ENCODE measurements around the gene KLHDC1.

The KLHDC1 gene

GRCh38 chr14:49687942-49688700 is 4.8 kb upstream of the KLHDC1 start, which contains the start of gene POLE2 (continued):
- TF ChIP-seq, protein P1, sequence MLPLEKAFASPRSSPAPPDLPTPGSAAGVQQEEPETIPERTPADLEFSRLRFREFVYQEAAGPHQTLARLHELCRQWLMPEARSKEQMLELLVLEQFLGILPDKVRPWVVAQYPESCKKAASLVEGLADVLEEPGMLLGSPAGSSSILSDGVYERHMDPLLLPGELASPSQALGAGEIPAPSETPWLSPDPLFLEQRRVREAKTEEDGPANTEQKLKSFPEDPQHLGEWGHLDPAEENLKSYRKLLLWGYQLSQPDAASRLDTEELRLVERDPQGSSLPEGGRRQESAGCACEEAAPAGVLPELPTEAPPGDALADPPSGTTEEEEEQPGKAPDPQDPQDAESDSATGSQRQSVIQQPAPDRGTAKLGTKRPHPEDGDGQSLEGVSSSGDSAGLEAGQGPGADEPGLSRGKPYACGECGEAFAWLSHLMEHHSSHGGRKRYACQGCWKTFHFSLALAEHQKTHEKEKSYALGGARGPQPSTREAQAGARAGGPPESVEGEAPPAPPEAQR (tag by site-specific recombination; IDR thresholded peaks at IDR 0.05), result no peak
- peak; percentile 33; the same call in 1 of the 2 replicates for TF ChIP-seq ZNF394 (tag by site-specific recombination; IDR thresholded peaks at IDR 0.05; ENCODE audit: borderline replicate concordance)
- peak; percentile 79 for TF ChIP-seq SP3 (tag by site-specific recombination; IDR thresholded peaks at IDR 0.05)
- TF ChIP-seq, protein P2, sequence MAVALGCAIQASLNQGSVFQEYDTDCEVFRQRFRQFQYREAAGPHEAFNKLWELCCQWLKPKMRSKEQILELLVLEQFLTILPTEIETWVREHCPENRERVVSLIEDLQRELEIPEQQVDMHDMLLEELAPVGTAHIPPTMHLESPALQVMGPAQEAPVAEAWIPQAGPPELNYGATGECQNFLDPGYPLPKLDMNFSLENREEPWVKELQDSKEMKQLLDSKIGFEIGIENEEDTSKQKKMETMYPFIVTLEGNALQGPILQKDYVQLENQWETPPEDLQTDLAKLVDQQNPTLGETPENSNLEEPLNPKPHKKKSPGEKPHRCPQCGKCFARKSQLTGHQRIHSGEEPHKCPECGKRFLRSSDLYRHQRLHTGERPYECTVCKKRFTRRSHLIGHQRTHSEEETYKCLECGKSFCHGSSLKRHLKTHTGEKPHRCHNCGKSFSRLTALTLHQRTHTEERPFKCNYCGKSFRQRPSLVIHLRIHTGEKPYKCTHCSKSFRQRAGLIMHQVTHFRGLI (tag by site-specific recombination; IDR thresholded peaks at IDR 0.05), result peak; percentile 51; the same call in 1 of the 2 replicates
- 0 out of 2 replicates have a peak, but pooled peaks have one; percentile 35 for TF ChIP-seq KLF7 (tag by site-specific recombination; IDR thresholded peaks at IDR 0.05; ENCODE audit: borderline replicate concordance)
- TF ChIP-seq ZEB2 (tag by site-specific recombination; IDR thresholded peaks at IDR 0.05), result peak; percentile 61; the same call in 1 of the 2 replicates
- TF ChIP-seq SP7 (tag by site-specific recombination; IDR thresholded peaks at IDR 0.05), result peak; percentile 72
- peak; percentile 78 for TF ChIP-seq ZNF335 (tag by site-specific recombination; conservative IDR thresholded peaks at IDR 0.05)
- no peak for TF ChIP-seq ZNF211 (tag by site-specific recombination; IDR thresholded peaks at IDR 0.05; ENCODE audit: low read depth)
- peak; percentile 74; the same call in 1 of the 2 replicates for TF ChIP-seq ZFP37 (tag by site-specific recombination; IDR thresholded peaks at IDR 0.05)
- TF ChIP-seq ZNF660 (tag by site-specific recombination; IDR thresholded peaks at IDR 0.05), result 0 out of 2 replicates have a peak, but pooled peaks have one; percentile 28
- TF ChIP-seq, protein P3, sequence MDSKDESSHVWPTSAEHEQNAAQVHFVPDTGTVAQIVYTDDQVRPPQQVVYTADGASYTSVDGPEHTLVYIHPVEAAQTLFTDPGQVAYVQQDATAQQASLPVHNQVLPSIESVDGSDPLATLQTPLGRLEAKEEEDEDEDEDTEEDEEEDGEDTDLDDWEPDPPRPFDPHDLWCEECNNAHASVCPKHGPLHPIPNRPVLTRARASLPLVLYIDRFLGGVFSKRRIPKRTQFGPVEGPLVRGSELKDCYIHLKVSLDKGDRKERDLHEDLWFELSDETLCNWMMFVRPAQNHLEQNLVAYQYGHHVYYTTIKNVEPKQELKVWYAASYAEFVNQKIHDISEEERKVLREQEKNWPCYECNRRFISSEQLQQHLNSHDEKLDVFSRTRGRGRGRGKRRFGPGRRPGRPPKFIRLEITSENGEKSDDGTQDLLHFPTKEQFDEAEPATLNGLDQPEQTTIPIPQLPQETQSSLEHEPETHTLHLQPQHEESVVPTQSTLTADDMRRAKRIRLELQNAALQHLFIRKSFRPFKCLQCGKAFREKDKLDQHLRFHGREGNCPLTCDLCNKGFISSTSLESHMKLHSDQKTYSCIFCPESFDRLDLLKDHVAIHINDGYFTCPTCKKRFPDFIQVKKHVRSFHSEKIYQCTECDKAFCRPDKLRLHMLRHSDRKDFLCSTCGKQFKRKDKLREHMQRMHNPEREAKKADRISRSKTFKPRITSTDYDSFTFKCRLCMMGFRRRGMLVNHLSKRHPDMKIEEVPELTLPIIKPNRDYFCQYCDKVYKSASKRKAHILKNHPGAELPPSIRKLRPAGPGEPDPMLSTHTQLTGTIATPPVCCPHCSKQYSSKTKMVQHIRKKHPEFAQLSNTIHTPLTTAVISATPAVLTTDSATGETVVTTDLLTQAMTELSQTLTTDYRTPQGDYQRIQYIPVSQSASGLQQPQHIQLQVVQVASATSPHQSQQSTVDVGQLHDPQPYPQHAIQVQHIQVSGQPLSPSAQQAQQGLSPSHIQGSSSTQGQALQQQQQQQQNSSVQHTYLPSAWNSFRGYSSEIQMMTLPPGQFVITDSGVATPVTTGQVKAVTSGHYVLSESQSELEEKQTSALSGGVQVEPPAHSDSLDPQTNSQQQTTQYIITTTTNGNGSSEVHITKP (tag by site-specific recombination; IDR thresholded peaks at IDR 0.05), result 0 out of 2 replicates have a peak, but pooled peaks have one; percentile 22
- TF ChIP-seq HOXA7 (CRISPR knock-in tag; IDR thresholded peaks at IDR 0.05; ENCODE audit: borderline replicate concordance), result no peak
- TF ChIP-seq ZSCAN5A (tag by site-specific recombination; IDR thresholded peaks at IDR 0.05), result 0 out of 2 replicates have a peak, but pooled peaks have one; percentile 19
- TF ChIP-seq EGR2 (tag by site-specific recombination; IDR thresholded peaks at IDR 0.05; ENCODE audit: low read depth), result 0 out of 2 replicates have a peak, but pooled peaks have one; percentile 24
- peak; percentile 27; the same call in 1 of the 2 replicates for TF ChIP-seq GLIS1 (tag by site-specific recombination; IDR thresholded peaks at IDR 0.05)
- TF ChIP-seq ZBTB48 (tag by site-specific recombination; IDR thresholded peaks at IDR 0.05), result 0 out of 2 replicates have a peak, but pooled peaks have one; percentile 50
- TF ChIP-seq KLF1 (tag by site-specific recombination; IDR thresholded peaks at IDR 0.05), result 0 out of 2 replicates have a peak, but pooled peaks have one; percentile 51
- peak; percentile 94 for TF ChIP-seq ZBTB20 (tag by site-specific recombination; IDR thresholded peaks at IDR 0.05)
- no peak for TF ChIP-seq ZNF501 (tag by site-specific recombination; IDR thresholded peaks at IDR 0.05)
- peak; percentile 74 for TF ChIP-seq YY1 (tag by site-specific recombination; IDR thresholded peaks at IDR 0.05)
- peak; percentile 74 for TF ChIP-seq ZNF600 (tag by site-specific recombination; IDR thresholded peaks at IDR 0.05)
- TF ChIP-seq SP2 (tag by site-specific recombination; IDR thresholded peaks at IDR 0.05), result peak; percentile 37; the same call in 1 of the 2 replicates
- peak; percentile 99 for TF ChIP-seq ZBTB8A (tag by site-specific recombination; IDR thresholded peaks at IDR 0.05)
- no peak for TF ChIP-seq ZNF292 (tag by site-specific recombination; IDR thresholded peaks at IDR 0.05; ENCODE audit: borderline replicate concordance, low read depth)
- TF ChIP-seq KLF9 (tag by site-specific recombination; IDR thresholded peaks at IDR 0.05; ENCODE audit: low read depth), result peak; percentile 86
- no peak for TF ChIP-seq REPIN1 (tag by site-specific recombination; IDR thresholded peaks at IDR 0.05; ENCODE audit: low read depth)
- peak; percentile 68 for TF ChIP-seq KLF8 (tag by site-specific recombination; IDR thresholded peaks at IDR 0.05)
- peak; percentile 31; the same call in 1 of the 2 replicates for TF ChIP-seq ZFHX2 (tag by site-specific recombination; conservative IDR thresholded peaks at IDR 0.05)
- TF ChIP-seq, protein P4, sequence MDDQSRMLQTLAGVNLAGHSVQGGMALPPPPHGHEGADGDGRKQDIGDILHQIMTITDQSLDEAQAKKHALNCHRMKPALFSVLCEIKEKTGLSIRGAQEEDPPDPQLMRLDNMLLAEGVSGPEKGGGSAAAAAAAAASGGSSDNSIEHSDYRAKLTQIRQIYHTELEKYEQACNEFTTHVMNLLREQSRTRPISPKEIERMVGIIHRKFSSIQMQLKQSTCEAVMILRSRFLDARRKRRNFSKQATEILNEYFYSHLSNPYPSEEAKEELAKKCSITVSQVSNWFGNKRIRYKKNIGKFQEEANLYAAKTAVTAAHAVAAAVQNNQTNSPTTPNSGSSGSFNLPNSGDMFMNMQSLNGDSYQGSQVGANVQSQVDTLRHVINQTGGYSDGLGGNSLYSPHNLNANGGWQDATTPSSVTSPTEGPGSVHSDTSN (CRISPR knock-in tag; IDR thresholded peaks at IDR 0.05), result peak; percentile 92; the same call in 1 of the 2 replicates

Data from HEK293 (cell line).